GM18873 (cell line): ENCODE data around the gene PHACTR1.

Source experiments
- ATAC-seq: cut with Tn5 transposase; IDR thresholded peaks from one replicate; pipeline ENCODE4 v1.9.1; 2021; ENCODE audit warnings: mild to moderate bottlenecking, moderate library complexity, moderate number of reproducible peaks; ENCODE audit not compliant: unreplicated experiment, low FRiP score

PHACTR1 gene

GRCh38 chr6:12844284-12845223, 128.0 kb downstream of the PHACTR1 start:
- ATAC-seq, result no peak

GRCh38 chr6:12845224-12846004, 128.8 kb downstream of the PHACTR1 start:
- ATAC-seq, result no peak

- no peak for ATAC-seq
These were observed 132.6 kb downstream of the PHACTR1 start for GRCh38 chr6:12848964-12849808.

GRCh38 chr6:12849809-12850198, 133.2 kb downstream of the PHACTR1 start:
- no peak for ATAC-seq

GRCh38 chr6:12851123-12851695, 134.6 kb downstream of the PHACTR1 start:
- ATAC-seq, result no peak

GRCh38 chr6:12861603-12862002, 145.0 kb downstream of the PHACTR1 start:
- no peak for ATAC-seq

- ATAC-seq, result no peak
These were observed 148.6 kb downstream of the PHACTR1 start for GRCh38 chr6:12865117-12865516.

GRCh38 chr6:12865671-12866181, 149.2 kb downstream of the PHACTR1 start:
- ATAC-seq, result no peak

- no peak for ATAC-seq
These were observed 150.0 kb downstream of the PHACTR1 start for GRCh38 chr6:12866422-12867029.

- ATAC-seq, result no peak
These were observed 153.4 kb downstream of the PHACTR1 start for GRCh38 chr6:12869816-12870432.

GRCh38 chr6:12873691-12874090, 157.1 kb downstream of the PHACTR1 start:
- ATAC-seq, result no peak

- ATAC-seq, result no peak
These were observed 158.5 kb downstream of the PHACTR1 start for GRCh38 chr6:12875051-12875450.

GRCh38 chr6:12878741-12879140, 162.2 kb downstream of the PHACTR1 start:
- no peak for ATAC-seq

GRCh38 chr6:12882761-12883290, 166.3 kb downstream of the PHACTR1 start:
- no peak for ATAC-seq

GRCh38 chr6:12884983-12885382, 168.4 kb downstream of the PHACTR1 start:
- ATAC-seq, result no peak

GRCh38 chr6:12886961-12887775, 170.6 kb downstream of the PHACTR1 start:
- ATAC-seq, result no peak

GRCh38 chr6:12890171-12890790, 173.7 kb downstream of the PHACTR1 start:
- ATAC-seq, result no peak

- ATAC-seq, result no peak
These were observed 175.0 kb downstream of the PHACTR1 start for GRCh38 chr6:12891595-12891994.
